ENCODE data around the gene DBT.

DNA sequence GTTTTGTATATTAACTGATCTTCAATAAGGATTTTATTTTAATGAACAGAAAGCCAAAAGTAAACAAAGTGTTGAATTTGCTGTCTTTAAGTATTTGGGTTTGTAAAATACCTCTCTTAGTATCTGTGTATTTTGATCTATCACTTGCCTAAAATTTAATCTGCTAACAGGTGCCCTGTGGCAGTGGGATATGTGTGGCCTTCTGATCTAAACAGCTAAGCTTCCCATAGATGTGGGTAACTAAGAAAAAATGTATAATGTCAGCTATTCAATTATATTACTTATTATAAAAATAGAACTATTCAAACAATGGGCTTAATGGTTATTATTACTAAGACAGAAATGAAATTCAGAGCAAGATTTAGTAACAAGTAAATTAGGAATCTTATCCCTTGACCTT lies 86.8 kb downstream of the DBT start:
- TF ChIP-seq POLR2AphosphoS5 (IDR thresholded peaks at IDR 0.05; ENCODE audit: low read depth, low read length), result no peak
- TF ChIP-seq POLR2A (IDR thresholded peaks at IDR 0.05; ENCODE audit: low read depth, low read length), result no peak
- TF ChIP-seq TAF1 (IDR thresholded peaks at IDR 0.05; ENCODE audit: low read depth, low read length), result no peak
